ENCODE measurements around the gene UGT2B28.

DNA sequence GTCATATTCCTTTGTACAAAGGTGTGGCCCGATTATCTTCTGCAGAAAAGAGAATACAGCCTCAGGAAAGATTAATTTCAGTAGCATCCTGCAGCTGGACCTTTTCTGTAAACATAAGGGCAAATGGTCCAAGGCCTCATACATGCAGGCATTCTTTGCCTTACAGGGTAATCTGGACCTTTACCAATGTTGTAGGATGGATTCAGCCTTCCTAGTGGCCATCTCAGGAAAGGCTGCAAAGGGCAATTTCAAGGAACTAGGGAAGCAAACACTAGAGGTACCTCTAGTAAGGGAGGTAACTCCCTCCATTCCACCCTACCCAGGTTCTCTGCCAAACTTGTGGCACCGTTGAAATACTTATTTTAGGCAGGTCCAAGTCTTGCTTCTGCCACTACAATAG, 43.0 kb downstream of the UGT2B28 start:
- no peak for TF ChIP-seq POLR2AphosphoS5 (IDR thresholded peaks at IDR 0.05; ENCODE audit: low read depth, low read length)
- TF ChIP-seq POLR2A (IDR thresholded peaks at IDR 0.05; ENCODE audit: low read depth, low read length): no peak
- TF ChIP-seq TAF1 (IDR thresholded peaks at IDR 0.05; ENCODE audit: low read depth, low read length): no peak
